ENCODE results near the gene UBE2G2. TPM values are rescaled to one million over a fixed set of nuclear protein-coding genes. Genes with fewer than 3 reads are reported as not detected.
A peak's percentile ranks its signal among the peaks of the same experiment; 100 is the strongest.

Gene UBE2G2
- total RNA-seq, 2 donors from 2014 or later: 85.2 to 95.6 TPM

DNA sequence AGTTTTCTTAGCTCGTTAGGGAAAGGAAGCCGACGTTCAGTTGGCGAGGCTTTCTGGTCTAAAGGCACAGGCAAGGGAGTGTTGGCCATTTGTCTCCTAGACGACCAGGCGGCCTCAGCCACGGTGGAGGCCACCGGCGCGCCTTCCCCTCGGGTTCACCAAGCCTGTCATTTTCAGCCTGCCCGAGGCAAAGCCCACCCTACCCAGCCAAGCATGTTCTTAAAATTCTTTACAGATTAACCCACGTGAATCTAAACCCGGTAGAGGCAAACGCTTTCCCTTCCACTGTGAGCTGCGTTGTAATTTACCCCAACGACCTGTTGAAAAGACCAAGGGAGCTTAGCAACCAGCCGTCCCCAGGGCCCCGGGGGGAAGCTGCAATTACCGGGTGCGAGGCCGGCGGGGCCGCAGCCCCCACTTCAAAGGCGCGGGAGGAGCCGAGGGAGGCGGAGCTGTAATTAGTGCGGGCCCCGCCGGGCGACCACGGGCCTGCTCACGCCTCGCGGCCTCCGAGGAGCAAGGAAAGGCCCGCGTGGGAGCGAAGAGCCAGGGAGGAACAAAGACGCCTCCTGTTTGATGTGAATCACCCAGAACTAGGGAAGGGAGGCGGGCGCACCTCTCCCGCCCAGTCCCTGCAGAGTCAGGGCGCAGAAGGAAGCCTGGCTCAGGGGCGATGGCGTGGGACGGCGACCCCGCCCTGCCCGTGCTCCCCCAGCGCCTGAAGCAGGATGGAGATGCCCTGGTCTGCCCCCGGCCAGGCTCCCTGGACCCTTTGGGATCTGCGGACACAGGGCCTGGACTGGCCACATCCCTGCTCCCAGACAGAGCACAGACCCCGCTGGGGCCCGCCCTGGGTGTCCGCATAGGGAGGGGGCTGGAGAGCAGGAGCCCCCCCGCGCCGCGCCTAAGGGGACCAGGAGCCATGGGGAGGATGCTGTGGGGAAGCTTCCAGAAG lies 78.2 kb downstream of the UBE2G2 start:
- H3K9me3 Mint-ChIP-seq: no peaks in the 10 kb centered on the region
- H3K36me3 Mint-ChIP-seq (ENCODE audit: insufficient read depth in 2 of 2): no peaks in the 10 kb centered on the region
- H3K27me3 Mint-ChIP-seq (ENCODE audit: low read depth): peaks cover 44% of the 10 kb centered on the region
- no peak overlapping the region for H3K27ac Mint-ChIP-seq
- DNase-seq: peak in 1 of 2 donors; percentile 20
- H3K4me3 Mint-ChIP-seq: peak overlapping the region; percentile 60 to 68
- peak; percentile 24 to 32 for ATAC-seq (replicated peaks in 1 of 2)
- H3K4me1 Mint-ChIP-seq (ENCODE audit: low read depth): peaks cover 11% of the 10 kb centered on the region

DNA sequence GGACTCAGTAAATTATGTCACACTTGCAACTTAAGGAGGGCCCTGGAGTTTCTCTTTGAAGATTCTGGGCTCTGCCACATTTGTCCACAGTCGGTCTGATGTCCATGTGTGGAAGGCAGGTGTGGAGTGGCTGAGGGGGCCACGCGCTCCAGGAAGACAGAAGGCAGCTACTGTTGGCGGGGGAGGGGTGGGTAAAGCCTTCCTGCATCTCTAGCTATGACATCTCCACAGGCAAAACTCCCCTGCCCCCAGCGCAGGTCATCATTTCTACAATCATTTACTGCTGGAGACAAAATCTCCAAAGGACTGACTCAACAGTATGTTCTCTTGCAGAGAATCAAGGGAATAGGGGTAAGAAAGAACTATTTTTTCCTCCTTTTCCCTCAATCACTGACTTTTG lies 78.9 kb downstream of the UBE2G2 start:
- DNase-seq: no peak
- peaks cover 11% of the 10 kb centered on the region for H3K4me1 Mint-ChIP-seq (ENCODE audit: low read depth)
- H3K9me3 Mint-ChIP-seq: no peaks in the 10 kb centered on the region
- peaks cover 48% of the 10 kb centered on the region for H3K27me3 Mint-ChIP-seq (ENCODE audit: low read depth)
- no peaks in the 10 kb centered on the region for H3K36me3 Mint-ChIP-seq (ENCODE audit: insufficient read depth in 2 of 2)
- no peak overlapping the region for H3K27ac Mint-ChIP-seq
- ATAC-seq (replicated peaks in 1 of 2): no peak
- peak overlapping the region in 1 of 2 donors; percentile 68 for H3K4me3 Mint-ChIP-seq

DNA sequence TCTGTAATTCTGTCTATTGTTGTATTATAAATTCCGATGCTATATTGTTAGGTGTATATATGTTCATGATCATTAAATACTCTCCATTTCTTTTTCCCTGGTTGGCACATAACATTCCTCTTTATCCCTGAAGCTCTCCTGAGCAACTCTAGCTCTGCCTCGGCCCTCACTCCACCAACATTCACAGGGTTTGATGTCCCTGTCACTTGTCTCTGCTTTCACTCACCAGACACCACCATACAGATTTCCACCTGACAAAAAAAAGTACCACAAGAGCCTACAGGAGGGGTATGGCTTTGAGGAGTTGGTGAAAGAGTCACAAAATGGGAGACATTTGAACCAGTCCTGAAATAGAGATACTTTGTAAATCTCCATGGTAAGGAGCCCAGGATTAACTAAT lies 81.5 kb downstream of the UBE2G2 start:
- Mint-ChIP-seq H3K36me3 (ENCODE audit: insufficient read depth in 2 of 2) (no peaks in the 10 kb centered on the region), H3K27me3 (ENCODE audit: low read depth) (peaks cover 37% of the 10 kb centered on the region), H3K4me1 (ENCODE audit: low read depth) (peaks cover 11% of the 10 kb centered on the region), H3K9me3 (no peaks in the 10 kb centered on the region), H3K27ac (no peak overlapping the region), H3K4me3 (no peak overlapping the region)
- ATAC-seq (replicated peaks in 1 of 2) (no peak), DNase-seq (no peak)

Other genes with a start within 250 kb of the UBE2G2 start
- not detected for gene KRTAP10-3, start 243.0 kb downstream of the UBE2G2 start, total RNA-seq
- not detected for gene KRTAP10-4, start 228.1 kb downstream of the UBE2G2 start, total RNA-seq
- not detected for gene KRTAP10-5, start 221.2 kb downstream of the UBE2G2 start, total RNA-seq
- gene KRTAP10-6, start 209.3 kb downstream of the UBE2G2 start, total RNA-seq: not detected
- gene KRTAP10-7, start 201.2 kb downstream of the UBE2G2 start, total RNA-seq: not detected
- not detected for gene KRTAP10-8, start 189.7 kb downstream of the UBE2G2 start, total RNA-seq
- not detected for gene KRTAP10-9, start 174.7 kb downstream of the UBE2G2 start, total RNA-seq
- gene KRTAP10-10, start 164.5 kb downstream of the UBE2G2 start, total RNA-seq: not detected
- gene KRTAP10-11, start 155.4 kb downstream of the UBE2G2 start, total RNA-seq: not detected
- not detected for gene KRTAP12-4, start 147.2 kb downstream of the UBE2G2 start, total RNA-seq
- not detected for gene KRTAP12-3, start 143.9 kb downstream of the UBE2G2 start, total RNA-seq
- not detected for gene KRTAP12-2, start 134.9 kb downstream of the UBE2G2 start, total RNA-seq
- gene KRTAP12-1, start 119.7 kb downstream of the UBE2G2 start, total RNA-seq: not detected
- gene KRTAP10-12, start 104.6 kb downstream of the UBE2G2 start, total RNA-seq: not detected
- gene TSPEAR, start 90.2 kb downstream of the UBE2G2 start, total RNA-seq: not detected
- gene SUMO3, start 16.2 kb upstream of the UBE2G2 start, total RNA-seq: 10 to 100 TPM; 60.1 to 67.8 TPM
- gene PTTG1IP, start 71.9 kb upstream of the UBE2G2 start, total RNA-seq: 10 to 100 TPM; 63.9 to 70.5 TPM
- gene ITGB2, start 119.1 kb upstream of the UBE2G2 start, total RNA-seq: 100 to 1,000 TPM; 248 to 287 TPM
- gene SLX9, start 138.2 kb upstream of the UBE2G2 start, total RNA-seq: 10 to 100 TPM; 38.7 to 48.9 TPM

Measured in activated T-cell treated with anti-CD3 and anti-CD28 coated beads, Interleukin-2, amount 50 U/mL, for 72 hours (primary cell).